Body of pancreas (tissue), 4 donors: Measurements from ENCODE around the gene LLCFC1.

Experiments
- POLR2A ChIP-seq, 3 donors: fragments of 450-650 bp; IDR thresholded peaks; one replicate each; pipeline ENCODE4 v1.6.1; 2016; ENCODE audit warnings: antibody characterized with exemption in 3 of 3, mild to moderate bottlenecking in 2 of 3
- TF ChIP-seq, protein P1 (sequence below), 7 experiments: fragments of 450-650 bp in 4 of 7; fragments of 200-600 bp in 3 of 7; sonication (generic) in 3 of 7; IDR thresholded peaks; one replicate each; pipeline ENCODE4 v1.5.1; 2016 to 2019; ENCODE audit warnings: antibody characterized with exemption in 7 of 7

DNA sequence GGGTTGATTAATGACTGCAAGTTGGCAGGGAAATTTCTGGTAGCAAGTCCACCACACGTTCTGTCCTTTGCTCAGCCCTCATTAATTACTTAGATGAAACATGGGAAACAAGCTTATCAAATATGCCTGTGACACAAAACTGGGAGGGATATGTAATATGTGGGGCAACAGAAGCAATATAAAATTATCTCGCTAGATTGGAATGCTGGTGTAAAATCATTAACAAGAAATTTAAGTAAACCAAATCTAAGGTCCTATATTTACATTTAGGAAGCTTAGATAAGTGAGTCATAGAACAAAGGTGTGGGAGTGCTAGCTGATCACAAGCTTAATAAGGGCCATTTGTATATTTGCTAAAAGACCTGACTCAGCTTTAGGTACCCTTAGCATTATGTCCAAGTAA is 29.3 kb upstream of the LLCFC1 start:
- TF ChIP-seq, protein P1, sequence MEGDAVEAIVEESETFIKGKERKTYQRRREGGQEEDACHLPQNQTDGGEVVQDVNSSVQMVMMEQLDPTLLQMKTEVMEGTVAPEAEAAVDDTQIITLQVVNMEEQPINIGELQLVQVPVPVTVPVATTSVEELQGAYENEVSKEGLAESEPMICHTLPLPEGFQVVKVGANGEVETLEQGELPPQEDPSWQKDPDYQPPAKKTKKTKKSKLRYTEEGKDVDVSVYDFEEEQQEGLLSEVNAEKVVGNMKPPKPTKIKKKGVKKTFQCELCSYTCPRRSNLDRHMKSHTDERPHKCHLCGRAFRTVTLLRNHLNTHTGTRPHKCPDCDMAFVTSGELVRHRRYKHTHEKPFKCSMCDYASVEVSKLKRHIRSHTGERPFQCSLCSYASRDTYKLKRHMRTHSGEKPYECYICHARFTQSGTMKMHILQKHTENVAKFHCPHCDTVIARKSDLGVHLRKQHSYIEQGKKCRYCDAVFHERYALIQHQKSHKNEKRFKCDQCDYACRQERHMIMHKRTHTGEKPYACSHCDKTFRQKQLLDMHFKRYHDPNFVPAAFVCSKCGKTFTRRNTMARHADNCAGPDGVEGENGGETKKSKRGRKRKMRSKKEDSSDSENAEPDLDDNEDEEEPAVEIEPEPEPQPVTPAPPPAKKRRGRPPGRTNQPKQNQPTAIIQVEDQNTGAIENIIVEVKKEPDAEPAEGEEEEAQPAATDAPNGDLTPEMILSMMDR (IDR thresholded peaks at IDR 0.05) = no peak
- no peak for TF ChIP-seq POLR2A (IDR thresholded peaks at IDR 0.05)
